CD4-positive, alpha-beta T cell treated with Interleukin-4 for 1 hour (primary cell): ENCODE results near the gene ADAMTS4.

Experiments
- DNase-seq, 2 donors: peaks; one replicate each; pipeline ENCODE4 v3.0.0-alpha.2; 2020 to 2022

The ADAMTS4 gene

DNA sequence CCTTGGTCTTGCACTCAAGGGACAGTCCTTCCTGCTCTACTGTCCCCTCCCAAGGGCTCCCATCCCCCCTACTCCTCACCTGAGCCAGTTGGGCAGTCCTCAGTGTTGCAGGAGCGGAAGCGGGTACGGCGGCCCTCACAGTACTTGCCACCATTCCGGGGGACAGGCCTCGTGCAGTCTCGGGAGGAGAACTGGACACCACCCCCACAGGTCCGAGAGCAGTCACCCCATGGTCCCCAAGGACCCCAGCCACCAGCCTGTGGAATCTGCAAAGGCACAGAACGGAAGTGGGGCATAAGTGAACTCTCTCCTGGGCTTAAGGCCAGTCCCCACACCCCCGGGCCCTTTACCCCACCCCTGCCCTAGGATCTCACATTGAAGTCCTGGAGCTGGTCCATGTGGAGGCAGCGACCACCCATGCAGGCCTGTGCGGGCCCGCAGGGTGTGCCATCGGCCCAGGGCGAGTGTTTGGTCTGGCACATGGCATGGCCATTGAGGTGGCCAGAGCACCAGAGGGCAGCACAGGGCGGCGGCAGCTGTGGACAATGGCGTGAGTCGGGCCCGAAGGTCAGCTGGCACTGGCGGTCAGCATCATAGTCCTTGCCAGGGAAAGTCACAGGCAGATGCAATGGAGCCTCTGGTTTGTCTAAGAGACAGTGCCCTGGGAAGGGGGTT, 5.2 kb downstream of the ADAMTS4 start:
- DNase-seq: no peak

DNA sequence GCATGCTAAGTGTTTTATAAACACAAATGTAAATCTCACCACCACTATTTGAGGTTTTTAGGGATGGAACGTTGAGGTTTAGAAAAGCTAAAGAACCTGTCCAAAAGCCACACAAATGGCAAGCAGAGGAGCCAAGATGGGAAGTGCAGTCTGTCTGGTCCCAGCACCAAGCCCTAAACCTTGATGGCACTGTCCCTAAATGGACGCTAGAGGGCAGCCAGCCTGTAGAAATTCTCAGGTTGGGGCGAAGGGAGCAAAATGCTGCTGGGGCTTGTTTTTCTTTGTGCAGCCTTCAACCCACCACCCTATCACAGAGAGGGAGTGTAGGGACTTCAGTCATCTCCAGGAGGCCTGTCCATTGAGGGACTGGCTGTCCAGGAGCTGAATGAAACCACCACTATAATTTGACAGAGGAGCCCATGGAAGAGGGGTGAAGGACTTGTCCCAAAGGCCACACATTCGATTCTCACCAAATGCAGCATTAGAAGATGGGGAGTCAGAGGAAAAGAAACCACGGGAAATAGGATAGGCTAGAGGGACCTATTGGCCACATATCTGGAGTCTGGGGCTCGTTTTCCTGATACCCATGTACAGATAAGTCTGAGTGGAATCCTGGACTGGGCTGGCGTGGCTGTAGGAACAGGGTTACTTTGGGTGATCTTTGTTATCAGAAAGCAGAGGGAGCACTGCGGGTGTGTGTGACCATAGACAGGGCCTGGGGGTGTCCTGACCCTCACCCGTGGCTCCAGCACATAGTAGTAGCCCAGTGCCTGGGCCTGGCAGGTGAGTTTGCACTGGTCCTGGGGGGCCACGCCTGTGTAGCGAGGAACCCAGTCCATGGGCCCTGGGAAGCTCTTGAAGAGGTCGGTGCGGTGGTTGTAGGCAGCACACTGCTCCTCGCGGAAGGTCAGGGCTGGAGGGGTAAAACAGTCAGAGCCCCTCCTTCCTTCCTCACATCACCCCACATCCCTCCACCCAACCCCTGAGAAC, 6.1 kb downstream of the ADAMTS4 start:
- peak; percentile 80 to 84 for DNase-seq

- DNase-seq: no peak
Observed at GRCh38 chr1:161191971-161192370, 6.9 kb downstream of the ADAMTS4 start.

DNA sequence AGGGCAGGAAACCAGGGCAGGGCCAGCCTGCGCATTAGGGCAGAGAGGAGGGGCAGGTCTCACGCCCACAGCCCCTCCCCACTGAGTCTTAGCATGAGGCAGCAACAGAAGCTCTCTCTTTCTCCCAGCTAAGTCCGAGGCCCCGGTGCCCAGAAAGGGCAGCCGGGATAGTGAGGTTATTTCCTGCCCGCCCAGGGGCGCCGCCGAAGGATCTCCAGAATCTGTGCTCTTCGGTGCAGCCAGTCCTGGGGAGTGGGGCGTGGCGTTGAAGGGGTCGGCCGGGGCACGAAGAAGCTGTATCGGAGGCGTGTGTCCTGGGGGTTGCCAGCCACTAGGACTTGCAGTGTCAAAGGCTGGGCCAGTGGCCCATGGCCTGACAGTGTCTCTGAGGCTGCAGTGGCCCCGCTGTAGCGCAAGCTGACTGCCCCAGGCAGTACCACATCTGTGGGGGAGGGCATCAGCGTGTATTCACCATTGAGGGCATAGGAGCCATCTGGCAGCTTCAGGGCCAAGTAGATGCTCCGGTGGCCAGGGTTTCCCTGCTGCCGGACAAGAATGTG, 7.8 kb downstream of the ADAMTS4 start:
- no peak for DNase-seq

DNA sequence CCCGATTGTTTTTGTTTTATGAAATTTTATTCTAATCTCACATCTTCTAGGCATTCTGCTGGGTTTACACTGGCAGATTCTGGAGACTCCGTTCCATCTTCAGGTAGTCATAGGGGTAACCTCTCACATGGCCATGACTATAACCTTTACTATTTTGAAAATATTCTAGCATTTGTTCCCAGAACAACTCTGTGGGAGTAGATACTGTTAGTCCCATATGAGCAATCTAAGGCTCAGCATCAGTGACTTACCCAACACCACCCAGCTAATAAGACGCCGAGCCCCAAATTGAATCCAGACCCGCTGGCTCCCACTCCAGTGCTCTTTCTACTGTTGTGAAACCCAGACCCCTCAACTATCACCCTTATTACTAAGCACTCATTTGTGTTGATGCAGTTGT, 9.8 kb downstream of the ADAMTS4 start:
- no peak for DNase-seq

DNA sequence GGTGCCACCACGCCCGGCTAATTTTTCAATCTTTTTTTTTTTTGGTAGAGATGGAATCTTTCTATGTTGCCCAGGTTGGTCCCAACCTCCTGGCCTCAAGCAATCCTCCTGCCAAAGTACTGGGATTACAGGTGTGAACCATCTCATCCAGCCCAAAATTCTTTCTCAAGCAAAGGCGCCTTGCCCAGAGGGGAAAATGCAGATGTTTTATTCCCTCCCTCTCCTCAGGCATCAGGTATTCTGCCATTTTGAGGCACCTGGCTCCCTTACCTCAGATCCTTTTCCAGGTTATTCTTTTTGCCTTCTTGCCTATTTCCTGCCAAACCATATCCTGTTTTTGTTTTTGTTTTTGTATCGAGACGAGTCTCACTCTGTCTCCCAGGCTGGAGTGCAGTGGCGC, 10.5 kb downstream of the ADAMTS4 start:
- DNase-seq: no peak

- DNase-seq: no peak
Observed at GRCh38 chr1:161187311-161187710, 11.5 kb downstream of the ADAMTS4 start.

- peak; percentile 39 to 40 for DNase-seq
Observed at GRCh38 chr1:161185732-161186311, 13.0 kb downstream of the ADAMTS4 start.

DNA sequence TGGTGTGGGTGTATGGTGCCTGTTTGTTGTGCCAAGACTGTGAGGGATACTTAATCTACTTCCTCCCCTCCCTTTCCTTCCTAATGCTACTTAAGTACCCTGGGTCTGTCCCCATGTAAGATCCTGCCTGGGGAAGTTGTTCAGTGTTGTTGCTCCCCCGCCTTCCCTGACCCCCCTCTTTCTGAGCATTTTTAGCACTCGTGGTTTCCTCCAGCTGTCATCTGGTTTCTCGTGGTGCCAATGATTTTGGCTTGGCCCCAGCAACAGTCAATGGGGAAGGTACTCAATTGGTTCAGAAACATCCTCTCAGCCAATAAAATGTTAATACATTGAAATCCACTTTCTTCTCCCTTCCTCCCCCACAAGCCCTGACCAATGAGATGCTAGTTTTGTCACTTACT, 13.6 kb downstream of the ADAMTS4 start:
- peak; percentile 89 to 93 for DNase-seq

- DNase-seq: peak; percentile 74 to 85
Observed at GRCh38 chr1:161182214-161182613, 16.6 kb downstream of the ADAMTS4 start.

DNA sequence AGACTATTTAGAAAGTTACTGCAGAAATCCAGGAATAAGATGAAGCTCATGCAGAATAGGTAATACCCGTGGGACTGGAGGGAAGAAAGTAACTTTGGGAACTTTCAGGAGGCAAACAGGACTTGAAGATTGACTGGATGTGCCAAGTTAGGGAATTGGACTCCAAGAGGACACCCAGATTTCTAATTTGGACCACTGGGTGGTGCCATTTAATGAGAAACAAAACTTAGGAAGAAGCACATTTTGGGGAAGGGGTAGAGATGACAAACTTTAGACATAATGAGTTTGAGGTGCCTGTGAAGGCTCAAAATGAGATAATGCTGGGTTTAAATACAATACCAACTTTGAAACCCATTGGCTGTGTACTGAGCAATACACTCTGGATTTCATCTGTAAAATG, 18.2 kb downstream of the ADAMTS4 start:
- DNase-seq: peak in 1 of 2 donors; percentile 37

DNA sequence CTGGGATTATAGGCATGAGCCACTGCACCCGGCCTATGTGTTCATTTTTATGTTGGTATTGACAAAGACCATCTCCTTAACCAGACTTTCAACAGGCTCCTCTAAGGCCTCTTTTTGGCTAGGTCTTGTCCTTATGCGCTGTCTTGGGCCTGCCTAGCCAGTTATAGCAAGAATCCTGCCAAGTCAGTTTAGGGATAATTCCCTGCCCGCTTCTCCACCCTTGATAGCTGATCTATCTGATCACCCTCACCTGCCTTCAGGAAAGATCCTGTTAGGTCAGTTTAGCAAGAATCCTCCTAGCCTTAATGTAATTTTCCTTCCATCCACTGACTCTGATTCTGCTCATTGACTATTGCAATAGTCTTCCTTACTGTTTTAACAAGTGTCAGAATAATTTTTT, 19.2 kb downstream of the ADAMTS4 start:
- DNase-seq: no peak

- DNase-seq: no peak
Observed at GRCh38 chr1:161177936-161178244, 21.0 kb downstream of the ADAMTS4 start.

DNA sequence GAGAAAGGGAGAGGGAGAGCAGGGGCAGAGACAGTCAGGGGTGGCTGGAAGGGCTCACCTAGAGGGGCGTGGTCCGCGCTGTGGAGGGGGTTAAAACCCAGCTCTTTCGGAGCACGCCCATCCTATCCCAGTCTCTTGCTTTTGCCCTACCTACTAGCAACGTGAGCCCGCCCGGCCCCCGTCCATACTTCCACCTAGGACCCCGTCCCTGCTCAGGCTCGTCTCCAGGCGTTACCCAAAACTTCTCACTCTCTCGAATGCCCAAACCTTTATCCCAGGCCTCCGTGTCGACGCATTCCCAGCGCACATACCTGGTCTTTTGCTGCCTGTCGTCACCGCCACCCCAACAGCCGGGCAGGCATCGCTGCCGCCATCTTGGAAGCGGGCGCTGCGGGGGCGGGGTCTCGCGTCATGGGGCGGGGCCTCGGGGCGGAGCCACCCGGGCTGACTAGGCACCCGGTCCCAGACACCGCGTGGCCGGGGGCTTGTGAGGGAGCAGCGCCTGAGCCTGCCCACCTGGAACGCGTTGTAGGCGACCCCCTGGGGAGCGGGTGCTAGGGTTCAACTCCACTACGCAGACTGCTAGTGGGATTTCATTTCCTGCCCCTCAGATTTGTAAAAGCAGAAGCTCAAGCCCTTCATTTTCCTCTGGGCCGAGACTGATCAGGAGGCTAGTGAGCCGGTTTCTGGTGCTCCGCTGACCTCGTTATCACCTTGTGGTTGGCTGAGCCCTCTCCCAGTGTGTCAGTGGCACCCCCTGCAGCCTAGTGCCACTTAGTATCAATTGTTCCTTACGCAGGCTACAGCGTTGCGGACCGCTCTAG, 21.5 kb downstream of the ADAMTS4 start, which contains the start of gene B4GALT3:
TSS of gene B4GALT3 (minus strand) at position 396 of the 824 bp plus-strand sequence. CDS start 1,447 bp downstream, outside the sequence.
- peak; percentile 90 to 93 for DNase-seq

DNA sequence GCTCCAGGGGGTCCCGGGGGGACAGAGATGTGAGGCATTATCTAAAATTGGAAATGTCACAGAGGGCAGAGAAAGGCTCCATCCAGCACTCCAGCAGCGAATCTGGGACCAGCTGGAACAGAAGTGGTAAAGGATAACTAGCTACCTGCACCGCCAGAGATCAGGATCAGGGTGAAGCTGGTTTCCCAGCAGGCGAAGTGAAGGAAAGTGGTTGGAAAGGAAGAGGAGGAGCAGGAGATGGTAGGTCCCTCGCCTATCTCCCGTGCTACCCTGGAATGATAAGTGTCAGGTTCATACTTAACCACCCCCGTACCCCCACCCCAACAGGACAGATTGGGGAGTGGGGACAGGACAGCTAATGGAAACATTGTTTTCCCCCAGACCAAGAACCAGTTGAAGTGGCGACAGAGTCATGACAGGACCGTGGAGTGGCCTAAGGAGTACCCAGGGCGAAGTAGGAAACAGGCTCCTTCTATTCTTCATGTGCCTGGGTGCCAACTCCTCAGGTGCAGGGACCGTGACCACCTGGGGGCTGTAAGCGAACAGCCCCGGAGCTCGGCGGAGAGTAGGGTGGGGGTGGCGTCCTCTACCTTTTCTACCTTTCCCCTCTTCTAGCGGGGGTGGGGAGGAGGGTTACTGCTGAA, 22.3 kb downstream of the ADAMTS4 start:
- no peak for DNase-seq

- DNase-seq: no peak
Observed at GRCh38 chr1:161175771-161176453, 22.9 kb downstream of the ADAMTS4 start.

- DNase-seq: no peak
Observed at GRCh38 chr1:161174911-161175310, 23.9 kb downstream of the ADAMTS4 start.

DNA sequence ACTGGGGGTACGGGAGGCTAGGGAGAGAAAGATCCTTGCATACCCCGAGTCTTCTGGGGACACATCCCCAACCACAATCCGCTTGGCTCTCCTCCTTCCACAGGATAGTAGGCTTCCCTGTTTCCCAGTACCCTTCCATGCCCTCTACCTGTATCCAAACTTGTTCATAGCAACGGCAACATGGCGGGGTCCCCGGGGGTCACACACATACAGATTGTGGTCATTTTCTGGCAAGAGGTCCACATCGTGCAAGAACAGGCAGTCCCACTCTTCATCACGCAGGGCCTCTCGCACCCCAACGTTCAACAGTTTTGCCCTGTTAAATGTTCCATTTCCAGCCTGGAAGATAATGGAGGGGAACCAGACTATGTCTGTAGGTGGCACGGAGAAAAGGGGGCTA, 25.1 kb downstream of the ADAMTS4 start:
- DNase-seq: no peak

- DNase-seq: no peak
Observed at GRCh38 chr1:161172776-161173376, 26.0 kb downstream of the ADAMTS4 start.

GRCh38 chr1:161172349-161172748, 26.5 kb downstream of the ADAMTS4 start:
- DNase-seq: no peak

DNA sequence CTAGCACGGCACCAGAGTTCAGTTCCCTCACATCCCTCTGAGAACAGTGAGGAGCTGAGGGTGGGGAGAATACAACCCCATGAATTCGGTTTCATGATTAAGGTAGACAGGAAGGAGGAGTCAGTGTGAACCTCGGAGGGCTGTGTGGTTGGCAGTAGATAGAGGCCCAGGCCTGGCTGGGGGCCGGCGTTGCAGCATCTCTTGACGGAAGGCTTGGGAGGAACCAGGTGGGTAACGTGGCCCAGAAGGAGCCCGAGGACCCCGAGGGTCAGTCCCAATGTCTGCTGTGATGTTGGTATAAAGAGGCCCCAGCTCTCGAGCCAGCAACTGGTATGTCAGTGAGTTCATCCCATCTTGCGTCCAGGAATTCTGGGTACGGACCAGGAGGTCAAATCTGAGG, 27.2 kb downstream of the ADAMTS4 start:
- DNase-seq: no peak
